GM12891 (cell line): ENCODE measurements around the gene ARHGEF4.

ENCODE experiments used
- PAX5 ChIP-seq: IDR thresholded peaks from 2 replicates; pipeline ENCODE4 v1.6.1; 2011; ENCODE audit warnings: low read length, moderate library complexity, mild to moderate bottlenecking; ENCODE audit not compliant: insufficient read depth, severe bottlenecking
- POLR2A ChIP-seq: IDR thresholded peaks from 2 replicates; pipeline ENCODE4 v1.6.1; 2011; ENCODE audit warnings: low read depth, low read length, control low read depth
- POLR2AphosphoS5 ChIP-seq: IDR thresholded peaks from 2 replicates; pipeline ENCODE4 v1.6.1; 2011; ENCODE audit warnings: low read depth, low read length, control low read depth
- POU2F2 ChIP-seq: IDR thresholded peaks from 2 replicates; pipeline ENCODE4 v1.6.1; 2011; ENCODE audit warnings: low read depth, mild to moderate bottlenecking, control low read depth, low read length, moderate library complexity
- SPI1 ChIP-seq: IDR thresholded peaks from 2 replicates; pipeline ENCODE4 v1.6.1; 2011; ENCODE audit warnings: low read depth, low read length, control low read depth
- TAF1 ChIP-seq: IDR thresholded peaks from 2 replicates; pipeline ENCODE4 v1.6.1; 2011; ENCODE audit warnings: low read depth, low read length, control low read depth

DNA sequence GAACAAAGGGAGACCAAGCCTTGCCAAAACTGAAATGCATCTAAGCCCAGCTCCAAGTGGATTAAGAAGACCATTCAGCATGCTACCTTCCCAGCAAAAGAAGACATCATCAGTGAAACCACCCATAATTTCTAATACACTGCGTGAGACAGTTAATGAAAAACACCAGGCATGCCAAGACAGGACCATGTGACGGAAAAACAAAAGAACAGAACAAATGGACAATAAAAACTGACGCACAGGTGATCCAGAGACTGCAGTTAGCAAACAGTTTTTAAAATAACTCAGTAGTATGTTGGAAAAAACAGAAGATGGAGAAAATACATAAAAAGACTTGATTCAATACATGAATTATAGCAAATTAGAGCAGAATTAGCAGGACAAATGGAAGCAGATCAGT is 241.3 kb downstream of the ARHGEF4 start:
- TF ChIP-seq POLR2A (no peak), POLR2AphosphoS5 (no peak), SPI1 (no peak), TAF1 (no peak), PAX5 (no peak), POU2F2 (no peak)
